Astrocyte of the hippocampus (primary cell): Measurements from ENCODE around the gene RUFY4.
"Not testable (repeated sequence)": the region's sequence is repeated elsewhere in the genome, so short reads cannot be mapped to it uniquely, and the experiment has no call there.

Source experiments
- DNase-seq: peaks from one replicate; pipeline ENCODE4 v3.0.0; 2011; ENCODE audit warnings: low read depth, low spot score

RUFY4 gene

DNA sequence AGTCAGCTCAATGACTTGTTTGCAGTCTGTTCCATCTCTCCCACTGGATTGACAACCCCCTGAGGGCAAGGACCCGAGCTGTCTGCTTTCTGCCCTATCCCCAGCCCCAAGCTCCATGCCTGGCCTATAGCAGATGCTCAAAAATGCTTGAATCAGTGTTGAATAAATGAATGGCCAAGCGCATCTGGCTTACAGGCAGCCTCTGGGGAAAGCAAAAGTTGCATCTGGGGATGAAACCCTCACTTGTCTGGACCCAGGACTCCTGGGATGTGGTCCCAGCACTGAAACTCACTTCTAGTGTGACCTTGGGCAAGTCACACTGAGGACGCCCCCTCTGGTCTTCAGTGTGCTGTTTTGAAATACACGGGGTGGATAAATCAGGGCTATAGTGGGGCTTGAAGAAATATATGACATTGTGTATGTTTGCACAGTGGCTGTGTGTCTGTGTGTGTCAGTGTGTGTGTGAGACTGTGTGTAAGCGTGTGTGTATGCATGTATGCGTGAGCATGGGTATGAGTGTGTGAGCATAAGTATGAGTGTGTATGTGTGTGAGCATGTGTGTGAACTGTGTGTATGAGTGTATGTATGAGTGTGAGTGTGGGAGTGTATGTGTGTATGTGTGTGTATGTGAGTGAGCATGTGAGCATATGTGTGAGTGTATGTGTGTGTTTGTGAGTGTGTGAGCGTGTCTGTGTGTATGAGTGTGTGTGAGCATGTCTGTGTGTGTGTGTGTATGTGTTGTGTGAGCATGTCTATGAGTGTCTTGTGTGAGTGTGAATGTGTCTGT is 38.5 kb upstream of the RUFY4 start:
- DNase-seq = no peak

DNA sequence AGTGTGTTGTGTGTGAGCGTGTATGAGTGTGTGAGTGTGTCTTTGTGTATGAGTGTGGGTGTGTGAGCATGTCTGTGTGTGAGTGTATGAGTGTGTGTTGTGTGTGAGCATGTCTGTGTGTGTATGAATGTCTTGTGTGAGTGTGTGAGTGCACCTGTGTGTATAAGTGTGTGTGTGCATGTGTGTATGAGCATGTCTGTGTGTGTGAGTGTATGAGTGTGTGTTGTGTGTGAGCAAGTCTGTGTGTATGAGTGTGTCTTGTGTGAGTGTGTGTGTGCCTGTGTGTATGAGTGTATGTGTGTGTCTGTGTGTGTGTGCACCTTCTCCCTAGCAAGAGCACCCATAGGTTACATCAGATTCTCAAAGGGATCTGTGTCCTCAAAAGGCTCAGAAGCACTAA is 37.8 kb upstream of the RUFY4 start:
- no peak for DNase-seq

DNA sequence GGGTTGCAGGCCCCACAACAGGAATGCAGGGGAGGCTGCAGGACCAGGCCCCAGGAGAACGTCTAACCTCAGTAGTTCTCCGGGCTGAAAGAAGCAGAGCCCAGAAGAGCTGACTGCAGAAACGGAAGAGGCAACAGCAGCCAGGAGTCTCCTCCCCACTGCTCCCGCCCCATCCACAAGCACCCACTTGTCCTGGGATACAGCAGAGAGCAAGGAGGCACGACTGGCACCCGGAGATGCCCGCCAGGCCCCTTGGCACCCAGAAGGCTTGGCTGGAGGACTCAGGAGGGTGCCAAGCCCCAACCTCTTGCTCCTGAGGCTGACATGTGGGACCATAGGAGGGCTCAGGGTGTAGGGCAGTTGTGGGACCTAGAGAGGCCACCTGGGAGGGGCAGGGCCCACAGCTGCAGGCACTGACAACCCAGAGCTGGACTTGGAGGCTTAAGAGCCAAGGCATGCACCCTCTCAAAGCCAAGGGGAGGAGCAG is 37.2 kb upstream of the RUFY4 start:
- no peak for DNase-seq

DNA sequence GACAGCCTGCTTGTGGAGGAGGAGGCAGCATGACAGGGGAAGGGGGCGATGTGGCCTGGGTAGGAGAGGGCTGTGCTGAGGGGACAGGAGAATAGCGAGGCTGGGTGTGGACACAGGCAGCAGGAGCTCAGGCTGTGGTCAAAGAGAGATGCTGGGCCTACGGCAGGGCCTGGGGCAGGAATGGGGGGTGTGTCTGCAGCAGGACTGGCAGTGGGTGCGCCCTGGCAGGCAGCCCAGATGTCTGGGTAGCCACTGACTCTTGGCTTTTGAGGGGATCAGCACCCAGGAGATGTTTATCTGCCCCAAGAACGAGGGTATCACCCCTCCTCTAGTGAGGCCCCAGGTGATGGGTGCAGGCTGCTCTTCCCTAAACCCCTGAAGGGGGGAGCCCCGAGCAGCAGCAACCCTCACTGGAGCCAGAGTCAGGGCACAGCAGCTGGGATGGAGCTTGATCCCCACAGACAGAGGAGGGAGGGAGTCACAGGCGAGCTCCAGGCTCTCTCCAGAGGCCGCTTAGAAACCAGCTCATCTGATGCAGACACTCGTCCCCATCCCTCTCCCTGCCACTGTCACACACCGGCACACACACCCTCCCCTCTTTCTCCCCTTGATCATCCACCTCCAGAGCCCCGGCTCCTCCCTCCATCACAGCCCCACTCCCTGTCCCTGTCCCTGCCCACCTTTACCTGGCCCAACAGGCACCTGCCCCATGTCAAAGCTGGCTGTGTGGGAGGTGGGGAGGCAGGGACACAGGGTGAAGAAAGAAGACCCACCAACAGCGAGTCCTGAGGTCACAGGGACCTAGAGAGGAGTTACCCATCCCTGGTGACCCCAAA is 36.5 kb upstream of the RUFY4 start:
- peak; percentile 52 for DNase-seq

- DNase-seq = no peak
Measured at GRCh38 chr2:218033208-218033589, 35.9 kb upstream of the RUFY4 start.

DNA sequence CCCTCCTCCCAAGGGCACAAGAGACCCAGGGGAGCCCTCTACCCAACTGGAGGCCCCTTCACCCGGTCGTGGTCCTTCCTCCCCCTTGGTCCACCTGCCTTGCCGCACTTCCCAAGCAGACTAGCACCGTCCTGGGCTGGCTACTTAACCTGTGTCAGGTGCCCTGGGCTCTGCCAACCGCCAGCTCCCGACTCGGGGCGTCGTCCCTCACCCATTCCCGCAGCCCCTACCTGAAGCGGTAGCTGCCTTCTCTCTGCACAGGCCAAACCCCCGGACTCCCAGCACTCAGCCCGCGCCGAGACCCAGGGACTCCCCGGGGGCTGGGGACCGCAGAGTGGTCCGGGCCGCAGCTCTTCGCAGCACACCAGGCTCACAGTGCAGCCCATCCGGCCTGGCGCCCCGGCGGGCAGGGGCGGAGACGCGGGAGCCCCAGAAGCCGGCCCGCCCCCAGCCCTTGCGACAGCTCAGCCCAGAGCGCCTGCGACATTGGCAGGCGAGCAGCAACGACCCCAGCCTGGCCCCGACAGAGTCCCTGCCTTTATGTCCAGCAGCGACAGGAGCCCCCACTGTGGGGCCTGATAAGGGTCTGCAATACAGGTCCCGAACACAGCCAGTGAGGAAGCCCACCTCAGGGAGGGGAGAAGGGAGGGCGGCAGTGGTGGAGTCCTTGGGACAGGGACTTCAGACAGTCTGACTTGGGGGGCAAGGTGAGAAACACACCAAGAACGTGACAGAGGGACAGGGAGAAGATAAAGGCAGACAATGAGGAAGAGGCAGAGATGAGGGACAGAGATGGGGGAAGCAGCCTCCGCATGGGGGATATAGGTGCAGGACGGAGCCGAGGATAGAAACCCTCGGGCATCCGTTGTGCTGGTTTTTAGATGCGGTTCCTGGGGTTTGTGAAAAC is 35.2 kb upstream of the RUFY4 start:
- no peak for DNase-seq

GRCh38 chr2:218034497-218035213 is 34.4 kb upstream of the RUFY4 start:
- DNase-seq = peak; percentile 72

DNA sequence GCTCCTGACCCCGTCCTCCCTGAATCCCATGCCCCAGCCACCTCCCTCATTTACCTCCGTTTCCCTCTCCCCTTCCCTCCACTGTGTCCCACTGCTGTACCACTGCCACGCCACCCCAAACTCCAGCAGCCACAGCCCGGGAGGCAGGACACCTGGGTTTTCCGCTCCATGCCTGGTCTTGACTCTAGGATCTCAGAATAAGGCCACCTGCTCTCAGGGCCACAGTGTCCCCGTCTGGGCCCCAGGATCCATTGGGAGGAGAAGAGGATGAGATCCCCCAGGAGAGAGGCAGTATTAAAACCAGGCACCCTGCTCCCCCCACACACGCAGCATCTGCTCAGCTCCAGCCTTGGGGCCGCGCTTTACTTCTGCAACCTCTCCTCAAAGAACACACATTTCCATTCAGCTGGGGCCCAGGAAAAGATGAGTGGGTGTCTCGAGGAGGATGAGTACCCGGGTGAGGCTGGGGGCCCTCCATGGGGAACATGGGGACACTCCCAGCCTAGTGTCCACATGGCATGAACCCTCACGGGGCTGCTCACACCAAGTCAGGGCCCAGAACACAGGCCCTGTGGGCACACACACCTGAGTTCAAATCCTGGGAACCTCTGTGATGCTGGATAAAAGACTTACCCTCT is 33.5 kb upstream of the RUFY4 start:
- DNase-seq = no peak

DNA sequence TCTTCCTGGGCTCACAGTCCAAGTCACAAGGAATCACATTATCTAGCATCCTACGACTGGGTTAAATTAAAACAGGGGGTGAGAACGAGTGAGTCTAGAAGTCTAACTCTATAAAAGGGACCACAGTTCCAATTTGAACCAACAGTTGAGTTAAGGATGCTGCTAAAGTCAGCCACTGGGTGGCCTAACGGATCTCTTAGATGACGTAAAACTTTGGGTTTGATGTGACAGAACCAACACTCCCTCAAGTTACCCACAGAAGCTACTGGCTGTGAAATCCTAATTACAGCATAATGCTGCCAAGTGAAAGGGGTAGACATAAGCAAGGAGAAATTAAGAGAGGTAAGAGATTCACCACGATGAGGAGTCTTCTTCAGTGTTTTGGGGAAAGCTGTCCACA is 32.7 kb upstream of the RUFY4 start:
- DNase-seq = no peak

DNA sequence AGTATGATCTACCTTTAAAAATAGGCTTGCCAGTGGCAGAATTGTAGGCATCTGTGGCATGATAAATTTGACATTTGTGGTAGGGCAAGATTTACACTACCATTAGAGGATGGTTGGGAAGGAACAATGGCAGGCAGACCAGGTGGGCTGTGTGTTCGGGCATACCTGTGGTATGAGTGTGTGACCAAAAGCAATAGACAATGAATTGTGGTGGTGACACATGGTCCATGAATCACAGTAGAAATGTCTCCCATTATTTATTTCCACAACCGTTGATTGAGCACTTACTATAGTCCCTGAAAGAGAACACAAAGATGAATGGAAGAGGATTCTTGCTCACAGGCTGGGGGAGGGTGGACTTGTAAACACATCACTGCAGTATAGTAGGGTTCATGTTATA is 29.9 kb upstream of the RUFY4 start:
- DNase-seq = peak; percentile 84

- no peak for DNase-seq
Measured at GRCh38 chr2:218040883-218041282, 28.2 kb upstream of the RUFY4 start.

GRCh38 chr2:218041302-218042168 is 27.5 kb upstream of the RUFY4 start:
- no peak for DNase-seq

- no peak for DNase-seq
Measured at GRCh38 chr2:218043100-218043499, 26.0 kb upstream of the RUFY4 start.

- DNase-seq = no peak
Measured at GRCh38 chr2:218043701-218044109, 25.3 kb upstream of the RUFY4 start.

DNA sequence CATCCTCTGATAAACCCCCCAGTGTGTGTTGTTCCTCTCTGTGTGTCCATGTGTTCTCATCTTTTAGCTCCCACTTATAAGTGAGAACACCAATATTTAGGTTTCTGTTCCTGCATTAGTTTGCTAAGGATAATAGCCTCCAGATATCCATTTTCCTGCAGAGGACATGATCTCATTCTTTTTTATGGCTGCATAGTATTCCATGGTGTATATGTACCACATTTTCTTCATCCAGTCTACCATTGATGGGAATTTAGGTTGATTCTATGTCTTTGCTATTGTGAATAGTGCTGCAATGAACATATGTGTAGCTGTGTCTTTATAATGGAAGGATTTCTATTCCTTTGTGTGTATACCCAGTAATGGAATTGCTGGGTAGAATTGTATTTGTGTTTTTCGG is 24.5 kb upstream of the RUFY4 start:
- not testable (repeated sequence) for DNase-seq

- DNase-seq = no peak
Measured at GRCh38 chr2:218046238-218046637, 22.8 kb upstream of the RUFY4 start.

DNA sequence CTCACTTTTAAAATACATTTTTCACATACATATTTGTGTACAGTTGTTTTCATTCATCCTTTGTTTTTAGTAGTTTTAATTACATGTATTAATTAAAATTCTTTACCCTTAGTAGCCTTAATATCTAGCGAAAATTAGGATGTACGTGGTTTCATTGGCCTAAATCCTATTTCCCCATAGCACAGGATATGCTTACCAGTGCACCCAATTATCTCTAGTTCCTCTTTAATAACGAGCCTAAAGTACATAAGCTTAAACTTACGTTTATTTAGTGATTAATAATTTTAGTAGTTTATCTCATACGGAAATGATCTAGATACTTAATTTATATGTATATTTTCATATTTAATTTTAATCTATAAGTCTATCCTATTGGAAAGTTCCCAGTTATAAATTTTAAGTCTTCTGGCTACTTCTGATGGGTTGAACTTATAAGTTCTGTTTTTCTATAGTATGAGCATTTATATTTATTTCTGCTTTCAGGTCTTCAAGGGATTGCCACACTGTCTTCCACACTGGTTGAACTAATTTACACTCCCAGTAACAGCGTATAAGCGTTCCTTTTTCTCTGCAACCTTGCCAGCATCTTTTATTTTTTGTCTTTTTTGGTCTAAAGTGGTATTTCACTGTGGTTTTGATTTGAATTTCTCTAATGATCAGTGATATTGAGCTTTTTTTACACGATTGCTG is 21.4 kb upstream of the RUFY4 start:
- DNase-seq = no peak

DNA sequence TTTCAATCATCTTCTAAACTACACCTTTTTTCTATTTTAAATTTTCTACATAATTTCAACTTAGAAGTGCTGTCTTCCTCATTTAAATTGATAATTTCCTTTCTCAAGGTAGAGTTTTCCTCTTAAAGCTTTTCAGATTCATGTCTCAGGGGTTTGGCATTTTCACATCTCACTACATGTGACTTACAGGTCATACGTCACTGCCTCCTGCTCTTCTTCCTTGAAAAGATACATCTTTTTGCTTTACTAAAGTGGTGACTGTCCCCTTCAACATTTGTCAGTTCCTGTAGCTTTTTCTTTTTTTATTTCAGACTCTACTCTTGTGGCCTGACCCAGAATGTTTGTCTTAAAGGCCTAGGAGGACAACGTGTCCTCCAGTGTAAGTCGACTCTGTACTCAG is 17.1 kb upstream of the RUFY4 start:
- DNase-seq = no peak

- DNase-seq = no peak
Measured at GRCh38 chr2:218059289-218059688, 9.8 kb upstream of the RUFY4 start.
